Epithelial cell of prostate (primary cell): ENCODE data around the gene PTPRG.
"Not testable (repeated sequence)": the region's sequence is repeated elsewhere in the genome, so short reads cannot be mapped to it uniquely, and the experiment has no call there.

Experiments
- DNase-seq: peaks from one replicate; pipeline ENCODE4 v3.0.0-alpha.2; 2011; ENCODE audit warnings: low read depth, low spot score
- H3K27ac ChIP-seq: fragments of 450-650 bp; 2 replicates; pipeline ENCODE4 v1.5.1; 2017; ENCODE audit warnings: mild to moderate bottlenecking

Gene PTPRG

GRCh38 chr3:61810953-61811497 lies 249.7 kb downstream of the PTPRG start:
- no peak overlapping the region for H3K27ac ChIP-seq
- DNase-seq, result no peak

- H3K27ac ChIP-seq, result no peak overlapping the region
- DNase-seq, result no peak
These were observed 250.3 kb downstream of the PTPRG start for GRCh38 chr3:61811652-61812051.

GRCh38 chr3:61812085-61812484 lies 250.7 kb downstream of the PTPRG start:
- DNase-seq, result no peak
- H3K27ac ChIP-seq, result no peak overlapping the region

- no peak overlapping the region for H3K27ac ChIP-seq
- no peak for DNase-seq
These were observed 251.1 kb downstream of the PTPRG start for GRCh38 chr3:61812517-61812916.

- no peak for DNase-seq
- H3K27ac ChIP-seq, result no peak overlapping the region
These were observed 252.3 kb downstream of the PTPRG start for GRCh38 chr3:61813636-61814035.

- no peak overlapping the region for H3K27ac ChIP-seq
- no peak for DNase-seq
These were observed 253.3 kb downstream of the PTPRG start for GRCh38 chr3:61814674-61815073.

- not testable (repeated sequence) for H3K27ac ChIP-seq, DNase-seq
These were observed 254.9 kb downstream of the PTPRG start for GRCh38 chr3:61816304-61816703.

- DNase-seq, result no peak
- no peak overlapping the region for H3K27ac ChIP-seq
These were observed 258.5 kb downstream of the PTPRG start for GRCh38 chr3:61819861-61820260.

- H3K27ac ChIP-seq, result no peak overlapping the region
- no peak for DNase-seq
These were observed 259.1 kb downstream of the PTPRG start for GRCh38 chr3:61820306-61820992.

- peak; percentile 8 for DNase-seq
- no peak overlapping the region for H3K27ac ChIP-seq
These were observed 260.5 kb downstream of the PTPRG start for GRCh38 chr3:61821823-61822251.

GRCh38 chr3:61822588-61822987 lies 261.2 kb downstream of the PTPRG start:
- no peak for DNase-seq

GRCh38 chr3:61824553-61825135 lies 263.3 kb downstream of the PTPRG start:
- DNase-seq, result no peak
- H3K27ac ChIP-seq, result no peak overlapping the region

More at GRCh38 chr3:61822588-61822987, 261.2 kb downstream of the PTPRG start:
- no peak overlapping the region for H3K27ac ChIP-seq

GRCh38 chr3:61826161-61826560 lies 264.8 kb downstream of the PTPRG start:
- no peak for DNase-seq
- no peak overlapping the region for H3K27ac ChIP-seq

- DNase-seq, result no peak
- H3K27ac ChIP-seq, result no peak overlapping the region
These were observed 267.0 kb downstream of the PTPRG start for GRCh38 chr3:61828184-61828874.

- no peak for DNase-seq
- no peak overlapping the region for H3K27ac ChIP-seq
These were observed 267.7 kb downstream of the PTPRG start for GRCh38 chr3:61828880-61829721.

- no peak for DNase-seq
- no peak overlapping the region for H3K27ac ChIP-seq
These were observed 268.5 kb downstream of the PTPRG start for GRCh38 chr3:61829722-61830350.

- DNase-seq, result no peak
- no peak overlapping the region for H3K27ac ChIP-seq
These were observed 270.6 kb downstream of the PTPRG start for GRCh38 chr3:61831973-61832372.

- DNase-seq, result no peak
- no peak overlapping the region for H3K27ac ChIP-seq
These were observed 271.2 kb downstream of the PTPRG start for GRCh38 chr3:61832375-61833229.

- DNase-seq, result no peak
- no peak overlapping the region for H3K27ac ChIP-seq
These were observed 277.9 kb downstream of the PTPRG start for GRCh38 chr3:61839256-61839655.
